ENCODE measurements around the gene RFPL1. TPM values are rescaled to one million over a fixed set of nuclear protein-coding genes. Genes with fewer than 3 reads are reported as not detected.

Gene RFPL1
- total RNA-seq, 1 donor from 2014 or later, result not detected

- peak; percentile 58 to 79 for DNase-seq (ENCODE audit: extremely low spot score in 2 of 2)
- no peak overlapping the region for H3K27ac ChIP-seq
Observed at GRCh38 chr22:29427176-29427760, 11.1 kb upstream of the RFPL1 start.

DNA sequence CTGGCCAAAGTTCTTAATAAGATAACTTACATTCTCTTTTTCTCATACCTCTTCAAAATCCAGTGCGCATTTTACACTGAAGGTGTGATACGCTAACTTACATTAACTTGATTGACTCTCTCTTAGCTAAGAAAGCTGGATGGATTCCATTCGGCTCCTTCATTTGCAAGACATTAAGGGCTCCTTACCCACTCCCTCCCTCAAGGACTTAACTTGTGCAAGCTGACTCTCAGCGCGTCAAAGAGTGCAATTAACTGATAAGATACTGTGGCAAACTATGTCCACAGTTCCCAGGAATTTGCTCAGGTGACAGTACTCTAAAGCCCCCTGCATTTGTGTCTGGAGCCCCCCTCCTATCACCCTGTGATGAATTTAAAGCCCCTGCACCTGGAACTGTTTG, 6.4 kb upstream of the RFPL1 start:
- H3K27me3 ChIP-seq, result peaks cover 4% of the 10 kb centered on the region
- no peaks in the 10 kb centered on the region for H3K9me3 ChIP-seq
- H3K27ac ChIP-seq, result no peak overlapping the region
- no peak for TF ChIP-seq POLR2AphosphoS5 (IDR thresholded peaks at IDR 0.05; ENCODE audit: insufficient read depth in 1 of 2, low read depth in 1 of 2)
- no peak for TF ChIP-seq POLR2A (IDR thresholded peaks at IDR 0.05)
- TF ChIP-seq CTCF (IDR thresholded peaks at IDR 0.05), result no peak
- no peaks in the 10 kb centered on the region for H3K36me3 ChIP-seq
- peak in 1 of 2 donors; percentile 14 for DNase-seq (ENCODE audit: extremely low spot score in 2 of 2)
- no peaks in the 10 kb centered on the region for H3K4me1 ChIP-seq
- no peak overlapping the region for H3K4me3 ChIP-seq
- intact Hi-C loops (cut with DNase I), result no loop called here

More at GRCh38 chr22:29427176-29427760, 11.1 kb upstream of the RFPL1 start:
- intact Hi-C loops (cut with DNase I), result no loop called here
- no peaks in the 10 kb centered on the region for H3K36me3 ChIP-seq
- TF ChIP-seq POLR2AphosphoS5 (IDR thresholded peaks at IDR 0.05; ENCODE audit: insufficient read depth in 1 of 2, low read depth in 1 of 2), result no peak
- TF ChIP-seq POLR2A (IDR thresholded peaks at IDR 0.05), result no peak
- H3K27me3 ChIP-seq, result no peaks in the 10 kb centered on the region
- H3K4me3 ChIP-seq, result no peak overlapping the region
- no peaks in the 10 kb centered on the region for H3K4me1 ChIP-seq
- H3K9me3 ChIP-seq, result no peaks in the 10 kb centered on the region

DNA sequence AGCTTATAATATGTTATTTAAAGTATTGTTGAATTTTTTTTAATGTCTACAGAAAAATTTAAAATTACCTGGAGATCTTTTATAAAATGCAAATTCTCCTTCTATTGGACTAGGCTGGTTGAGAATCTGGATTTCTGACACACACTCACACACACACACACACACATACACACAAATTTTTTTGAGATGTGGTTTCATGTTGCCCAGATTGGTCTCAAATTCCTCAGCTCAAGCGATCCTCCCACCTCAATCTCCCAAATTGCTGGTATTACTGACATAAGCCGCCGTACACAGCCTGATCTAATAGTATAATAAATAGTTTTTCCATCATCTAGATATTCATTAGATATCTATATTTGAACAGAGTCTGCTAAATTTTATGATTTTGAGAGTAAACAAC, 4.5 kb upstream of the RFPL1 start:
- Histone ChIP-seq H3K4me3 (no peak overlapping the region), H3K36me3 (no peaks in the 10 kb centered on the region), H3K27ac (no peak overlapping the region), H3K9me3 (no peaks in the 10 kb centered on the region), H3K27me3 (peaks cover 4% of the 10 kb centered on the region), H3K4me1 (no peaks in the 10 kb centered on the region)
- intact Hi-C loops (cut with DNase I), result no loop called here
- DNase-seq (ENCODE audit: extremely low spot score in 2 of 2), result no peak
- no peak for TF ChIP-seq POLR2AphosphoS5 (IDR thresholded peaks at IDR 0.05; ENCODE audit: insufficient read depth in 1 of 2, low read depth in 1 of 2)
- no peak for TF ChIP-seq CTCF (IDR thresholded peaks at IDR 0.05)
- no peak for TF ChIP-seq POLR2A (IDR thresholded peaks at IDR 0.05)

- H3K27me3 ChIP-seq, result peaks cover 4% of the 10 kb centered on the region
- H3K27ac ChIP-seq, result no peak overlapping the region
- H3K36me3 ChIP-seq, result no peaks in the 10 kb centered on the region
- intact Hi-C loops (cut with DNase I), result no loop called here
- no peaks in the 10 kb centered on the region for H3K9me3 ChIP-seq
- H3K4me3 ChIP-seq, result no peak overlapping the region
- no peak for DNase-seq (ENCODE audit: extremely low spot score in 2 of 2)
- H3K4me1 ChIP-seq, result no peaks in the 10 kb centered on the region
- TF ChIP-seq POLR2AphosphoS5 (IDR thresholded peaks at IDR 0.05; ENCODE audit: insufficient read depth in 1 of 2, low read depth in 1 of 2) (no peak), POLR2A (IDR thresholded peaks at IDR 0.05) (no peak), CTCF (IDR thresholded peaks at IDR 0.05) (no peak)
Observed at GRCh38 chr22:29434288-29434687, 4.1 kb upstream of the RFPL1 start.

GRCh38 chr22:29435236-29436136, 2.9 kb upstream of the RFPL1 start:
- H3K36me3 ChIP-seq, result no peaks in the 10 kb centered on the region
- H3K27ac ChIP-seq, result no peak overlapping the region
- H3K4me3 ChIP-seq, result no peak overlapping the region
- TF ChIP-seq POLR2A (IDR thresholded peaks at IDR 0.05) (no peak), CTCF (IDR thresholded peaks at IDR 0.05) (no peak), POLR2AphosphoS5 (IDR thresholded peaks at IDR 0.05; ENCODE audit: insufficient read depth in 1 of 2, low read depth in 1 of 2) (no peak)
- peaks cover 4% of the 10 kb centered on the region for H3K27me3 ChIP-seq
- intact Hi-C loops (cut with DNase I), result loop anchor here (5.0 kb wide), 1 partner anchor 737 kb away; no protein-coding TSS in a partner anchor
- H3K4me1 ChIP-seq, result no peaks in the 10 kb centered on the region
- no peaks in the 10 kb centered on the region for H3K9me3 ChIP-seq
- no peak for DNase-seq (ENCODE audit: extremely low spot score in 2 of 2)

Data from vagina (tissue), 2 donors.